IMR-90 (cell line): ENCODE measurements around the gene RALGAPA1.

ENCODE experiments used
- BHLHE40 ChIP-seq: fragments of 150-350 bp; IDR thresholded peaks from 2 replicates; pipeline ENCODE4 v1.6.1; 2016; ENCODE audit warnings: mild to moderate bottlenecking, low read depth, low read length
- MAFK ChIP-seq: IDR thresholded peaks from 2 replicates; pipeline ENCODE4 v1.6.1; 2012; ENCODE audit warnings: low read depth, low read length, improper control_type of control experiment
- POLR2A ChIP-seq: IDR thresholded peaks from 2 replicates; pipeline ENCODE4 v1.6.1; 2012; ENCODE audit warnings: mild to moderate bottlenecking, low read depth, low read length
- RAD21 ChIP-seq: IDR thresholded peaks from 2 replicates; pipeline ENCODE4 v1.6.1; 2012; ENCODE audit warnings: low read length, improper control_type of control experiment
- RFX5 ChIP-seq: IDR thresholded peaks from 2 replicates; pipeline ENCODE4 v1.8.0; 2012; ENCODE audit warnings: low read depth, mild to moderate bottlenecking, low read length, moderate library complexity
- SMC3 ChIP-seq: fragments of 150-350 bp; IDR thresholded peaks from 2 replicates; pipeline ENCODE4 v1.6.1; 2016; ENCODE audit warnings: low read depth, mild to moderate bottlenecking, antibody characterized with exemption, low read length, moderate library complexity
- TF ChIP-seq, protein P1 (sequence below): conservative IDR thresholded peaks from 2 replicates; pipeline ENCODE4 v1.5.1; 2012; ENCODE audit warnings: mild to moderate bottlenecking, low read depth, low read length, improper control_type of control experiment
- TF ChIP-seq, protein P2 (sequence below): fragments of 150-350 bp; IDR thresholded peaks from 2 replicates; pipeline ENCODE4 v1.6.1; 2017; ENCODE audit warnings: mild to moderate bottlenecking, antibody characterized with exemption, low read length, low read depth

DNA sequence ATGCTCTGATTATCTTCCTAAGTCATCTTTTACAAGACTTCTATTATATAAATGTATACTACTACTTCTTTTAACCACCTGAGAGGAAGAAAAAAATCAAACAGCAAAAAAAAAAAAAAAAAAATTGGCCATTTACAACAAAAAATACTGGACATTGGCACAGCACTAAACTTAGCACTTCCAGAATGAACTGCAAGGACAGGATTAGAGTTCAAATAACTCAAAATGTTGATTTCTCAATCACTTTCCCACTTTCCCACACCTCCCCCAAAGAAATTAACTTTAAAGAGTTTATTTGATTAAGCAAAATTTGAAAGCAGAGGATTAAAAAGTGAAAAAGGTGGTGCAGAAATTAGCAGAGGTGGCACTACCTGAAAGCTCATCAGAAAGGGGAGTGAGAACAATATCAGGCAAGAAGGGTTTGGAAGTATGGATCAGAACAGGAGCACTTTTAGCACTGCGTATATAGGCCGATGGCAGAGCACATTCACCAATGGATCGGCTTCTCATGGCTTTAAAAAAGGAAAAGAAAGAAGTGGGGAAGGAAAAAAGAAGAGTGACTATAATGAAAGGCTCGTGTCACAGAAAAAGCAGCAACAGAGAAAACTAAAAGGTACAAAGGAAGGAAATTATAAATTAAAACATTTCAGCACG lies 109.2 kb downstream of the RALGAPA1 start:
- TF ChIP-seq, protein P1, sequence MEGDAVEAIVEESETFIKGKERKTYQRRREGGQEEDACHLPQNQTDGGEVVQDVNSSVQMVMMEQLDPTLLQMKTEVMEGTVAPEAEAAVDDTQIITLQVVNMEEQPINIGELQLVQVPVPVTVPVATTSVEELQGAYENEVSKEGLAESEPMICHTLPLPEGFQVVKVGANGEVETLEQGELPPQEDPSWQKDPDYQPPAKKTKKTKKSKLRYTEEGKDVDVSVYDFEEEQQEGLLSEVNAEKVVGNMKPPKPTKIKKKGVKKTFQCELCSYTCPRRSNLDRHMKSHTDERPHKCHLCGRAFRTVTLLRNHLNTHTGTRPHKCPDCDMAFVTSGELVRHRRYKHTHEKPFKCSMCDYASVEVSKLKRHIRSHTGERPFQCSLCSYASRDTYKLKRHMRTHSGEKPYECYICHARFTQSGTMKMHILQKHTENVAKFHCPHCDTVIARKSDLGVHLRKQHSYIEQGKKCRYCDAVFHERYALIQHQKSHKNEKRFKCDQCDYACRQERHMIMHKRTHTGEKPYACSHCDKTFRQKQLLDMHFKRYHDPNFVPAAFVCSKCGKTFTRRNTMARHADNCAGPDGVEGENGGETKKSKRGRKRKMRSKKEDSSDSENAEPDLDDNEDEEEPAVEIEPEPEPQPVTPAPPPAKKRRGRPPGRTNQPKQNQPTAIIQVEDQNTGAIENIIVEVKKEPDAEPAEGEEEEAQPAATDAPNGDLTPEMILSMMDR: no peak
- TF ChIP-seq MAFK (no peak), BHLHE40 (no peak), POLR2A (no peak), RFX5 (no peak), RAD21 (no peak), SMC3 (no peak)
- TF ChIP-seq, protein P2, sequence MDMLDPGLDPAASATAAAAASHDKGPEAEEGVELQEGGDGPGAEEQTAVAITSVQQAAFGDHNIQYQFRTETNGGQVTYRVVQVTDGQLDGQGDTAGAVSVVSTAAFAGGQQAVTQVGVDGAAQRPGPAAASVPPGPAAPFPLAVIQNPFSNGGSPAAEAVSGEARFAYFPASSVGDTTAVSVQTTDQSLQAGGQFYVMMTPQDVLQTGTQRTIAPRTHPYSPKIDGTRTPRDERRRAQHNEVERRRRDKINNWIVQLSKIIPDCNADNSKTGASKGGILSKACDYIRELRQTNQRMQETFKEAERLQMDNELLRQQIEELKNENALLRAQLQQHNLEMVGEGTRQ: no peak
